ENCODE results near the gene ONECUT3.

Gene ONECUT3

GRCh38 chr19:1751367-1752008 lies 1.8 kb upstream of the ONECUT3 start:
- no peaks in the 10 kb centered on the region for H3K36me3 ChIP-seq (ENCODE audit: low read depth)
- no peaks in the 10 kb centered on the region for H3K9me3 ChIP-seq (ENCODE audit: severe bottlenecking)
- TF ChIP-seq CTCF (IDR thresholded peaks at IDR 0.05; ENCODE audit: poor library complexity, severe bottlenecking) = no peak
- H3K4me1 ChIP-seq (ENCODE audit: insufficient read depth, poor library complexity, severe bottlenecking) = peaks cover 16% of the 10 kb centered on the region
- peaks cover 77% of the 10 kb centered on the region for H3K27me3 ChIP-seq (ENCODE audit: insufficient read depth, poor library complexity, severe bottlenecking)
- no peak for ATAC-seq (ENCODE audit: low read depth)
- H3K4me3 ChIP-seq (ENCODE audit: severe bottlenecking) = no peak overlapping the region
- no peak for DNase-seq (ENCODE audit: low spot score)
- no peak overlapping the region for H3K27ac ChIP-seq (ENCODE audit: poor library complexity, severe bottlenecking)

GRCh38 chr19:1752009-1752756 lies 1.1 kb upstream of the ONECUT3 start:
- no peak for TF ChIP-seq CTCF (IDR thresholded peaks at IDR 0.05; ENCODE audit: poor library complexity, severe bottlenecking)
- H3K27me3 ChIP-seq (ENCODE audit: insufficient read depth, poor library complexity, severe bottlenecking) = peaks cover 84% of the 10 kb centered on the region
- DNase-seq (ENCODE audit: low spot score) = no peak
- no peak overlapping the region for H3K4me3 ChIP-seq (ENCODE audit: severe bottlenecking)
- H3K9me3 ChIP-seq (ENCODE audit: severe bottlenecking) = no peaks in the 10 kb centered on the region
- H3K36me3 ChIP-seq (ENCODE audit: low read depth) = no peaks in the 10 kb centered on the region
- ATAC-seq (ENCODE audit: low read depth) = no peak
- H3K4me1 ChIP-seq (ENCODE audit: insufficient read depth, poor library complexity, severe bottlenecking) = peaks cover 10% of the 10 kb centered on the region
- H3K27ac ChIP-seq (ENCODE audit: poor library complexity, severe bottlenecking) = no peak overlapping the region

- TF ChIP-seq CTCF (IDR thresholded peaks at IDR 0.05; ENCODE audit: poor library complexity, severe bottlenecking) = no peak
- DNase-seq (ENCODE audit: low spot score) = no peak
- Histone ChIP-seq H3K36me3 (ENCODE audit: low read depth) (no peaks in the 10 kb centered on the region), H3K27ac (ENCODE audit: poor library complexity, severe bottlenecking) (no peak overlapping the region), H3K4me3 (ENCODE audit: severe bottlenecking) (no peak overlapping the region), H3K9me3 (ENCODE audit: severe bottlenecking) (no peaks in the 10 kb centered on the region), H3K27me3 (ENCODE audit: insufficient read depth, poor library complexity, severe bottlenecking) (peaks cover 86% of the 10 kb centered on the region), H3K4me1 (ENCODE audit: insufficient read depth, poor library complexity, severe bottlenecking) (no peaks in the 10 kb centered on the region)
- no peak for ATAC-seq (ENCODE audit: low read depth)
These were observed 821 bp downstream of the ONECUT3 start for GRCh38 chr19:1754018-1754635.

GRCh38 chr19:1754636-1755466 lies 1.5 kb downstream of the ONECUT3 start:
- Histone ChIP-seq H3K36me3 (ENCODE audit: low read depth) (no peaks in the 10 kb centered on the region), H3K4me3 (ENCODE audit: severe bottlenecking) (no peak overlapping the region), H3K27me3 (ENCODE audit: insufficient read depth, poor library complexity, severe bottlenecking) (peaks cover 86% of the 10 kb centered on the region), H3K9me3 (ENCODE audit: severe bottlenecking) (no peaks in the 10 kb centered on the region), H3K27ac (ENCODE audit: poor library complexity, severe bottlenecking) (no peak overlapping the region), H3K4me1 (ENCODE audit: insufficient read depth, poor library complexity, severe bottlenecking) (no peaks in the 10 kb centered on the region)
- TF ChIP-seq CTCF (IDR thresholded peaks at IDR 0.05; ENCODE audit: poor library complexity, severe bottlenecking) = no peak
- ATAC-seq (ENCODE audit: low read depth) (peak; percentile 17; the same call in 1 of the 3 replicates), DNase-seq (ENCODE audit: low spot score) (no peak)

All from RWPE2 (cell line).